Measurements from ENCODE around the gene ACTN4. TPM values are rescaled to one million over a fixed set of nuclear protein-coding genes. Genes with fewer than 3 reads are reported as not detected.

Gene ACTN4
- total and polyA plus RNA-seq, 2 donors (not counting 3 experiments of a cell fraction or from before 2014, with no cell fraction given) = 313 to 748 TPM

GRCh38 chr19:38713865-38714264 lies 66.4 kb downstream of the ACTN4 start:
- no peak overlapping the region for H3K4me3 ChIP-seq (replicated peaks in 1 of 3; ENCODE audit: insufficient read depth in 1 of 3, low read depth in 1 of 3, low read length in 3 of 3)
- DNase-seq (ENCODE audit: low read depth, low spot score) (no peak), FAIRE-seq (no peak)
- POLR2A ChIA-PET = no interaction called here
- H3K27me3 ChIP-seq (ENCODE audit: control insufficient read depth in 2 of 2, insufficient read depth in 2 of 2, low read length in 2 of 2) = no peaks in the 10 kb centered on the region
- peaks cover 39 to 81% of the 10 kb centered on the region in 2 experiments for H3K36me3 ChIP-seq (ENCODE audit: control insufficient read depth in 2 of 2, extremely low read depth in 1 of 2, insufficient read depth in 2 of 2, low read length in 2 of 2)
- intact Hi-C loops (cut with micrococcal nuclease) = no loop called here
- no peaks in the 10 kb centered on the region for H3K9me3 ChIP-seq (replicated peaks; ENCODE audit: control insufficient read depth, insufficient read depth, low read length)
- no peaks in the 10 kb centered on the region for H3K4me1 ChIP-seq (ENCODE audit: control insufficient read depth, extremely low read depth, insufficient read depth, low read length)
- H3K27ac ChIP-seq (ENCODE audit: insufficient read depth, low read depth, low read length) = no peak overlapping the region
- no peak for TF ChIP-seq FOS (IDR thresholded peaks at IDR 0.05; ENCODE audit: borderline replicate concordance, insufficient read depth, low read length)
- no peak for TF ChIP-seq EZH2 (IDR thresholded peaks at IDR 0.05; ENCODE audit: borderline replicate concordance, low read depth, low read length, severe bottlenecking)
- no peak for TF ChIP-seq MAX (IDR thresholded peaks at IDR 0.05; ENCODE audit: insufficient read depth, insufficient read length)
- no peak for TF ChIP-seq CTCF (IDR thresholded peaks at IDR 0.05; ENCODE audit: extremely low read depth in 1 of 2, insufficient read depth in 1 of 2, low read depth in 1 of 2, low read length in 2 of 2)
- no peak for TF ChIP-seq GATA2 (IDR thresholded peaks at IDR 0.05; ENCODE audit: insufficient read depth, insufficient read length, low read depth, low read length)
- no peak for TF ChIP-seq POLR2A (IDR thresholded peaks at IDR 0.05; ENCODE audit: low read depth, low read length)
- no peak for TF ChIP-seq POLR2AphosphoS5 (IDR thresholded peaks at IDR 0.05; ENCODE audit: insufficient read depth, low read depth, low read length)
- TF ChIP-seq MYC (IDR thresholded peaks at IDR 0.05; ENCODE audit: low read depth, low read length) = no peak
- no peak for TF ChIP-seq JUN (IDR thresholded peaks at IDR 0.05; ENCODE audit: borderline replicate concordance, insufficient read depth, insufficient read length, low read depth)
- H3K79me2 ChIP-seq (ENCODE audit: control insufficient read depth, insufficient read depth, low read length) = peaks cover 14% of the 10 kb centered on the region
- dilution Hi-C loops (cut with MboI; ENCODE audit: extremely low pct_ligation_motif_present, low sequenced_read_pairs) = no loop called here
- no peaks in the 10 kb centered on the region for H4K20me1 ChIP-seq (replicated peaks; ENCODE audit: control insufficient read depth, extremely low read depth, insufficient read depth, low read length)
- H3K9me1 ChIP-seq (replicated peaks; ENCODE audit: control insufficient read depth, extremely low read depth, insufficient read depth, low read length) = no peaks in the 10 kb centered on the region
- H2AFZ ChIP-seq (ENCODE audit: low read depth, low read length) = no peak overlapping the region
- BruUV-seq (replicated peaks) = no TSS peak
- H3K4me2 ChIP-seq (ENCODE audit: insufficient read depth, low read length) = no peak overlapping the region
- CTCF ChIA-PET = interaction anchor here (1.0 kb wide), 1 partner anchor 79 kb away, joined by 3 read pairs; no protein-coding TSS in a partner anchor
- no peak overlapping the region for H3K9ac ChIP-seq (replicated peaks; ENCODE audit: extremely low read depth, insufficient read depth, low read length)
